Neural progenitor cell (in vitro differentiated cells): Measurements from ENCODE around the gene SLC35E1. TPM values are rescaled to one million over a fixed set of nuclear protein-coding genes. Genes with fewer than 3 reads are reported as not detected.

Source experiments
- DNase-seq: peaks from one replicate; pipeline ENCODE4 v3.0.0-alpha.2; 2016; ENCODE audit warnings: low spot score
- H2AFZ ChIP-seq: fragments of 200-600 bp; sonication (generic); replicated peaks from 2 replicates; pipeline ENCODE4 v1.6.1; 2016; ENCODE audit warnings: antibody characterized with exemption
- H3F3A ChIP-seq: fragments of 200-600 bp; sonication (generic); 2 replicates; pipeline ENCODE4 v1.6.1; 2016; ENCODE audit warnings: antibody characterized with exemption, low read depth
- H3K27ac ChIP-seq: fragments of 200-600 bp; sonication (generic); 2 replicates; pipeline ENCODE4 v1.5.1; 2016; ENCODE audit warnings: mild to moderate bottlenecking
- H3K27me3 ChIP-seq: fragments of 200-600 bp; sonication (generic); 2 replicates; pipeline ENCODE4 v1.6.1; 2016; ENCODE audit warnings: mild to moderate bottlenecking, moderate library complexity
- H3K36me3 ChIP-seq: fragments of 200-600 bp; sonication (generic); 2 replicates; pipeline ENCODE4 v1.5.1; 2016
- H3K4me1 ChIP-seq: fragments of 200-600 bp; sonication (generic); 2 replicates; pipeline ENCODE4 v1.6.1; 2016; ENCODE audit warnings: mixed run types
- H3K4me2 ChIP-seq: fragments of 200-600 bp; sonication (generic); 2 replicates; pipeline ENCODE4 v1.6.1; 2016
- H3K4me3 ChIP-seq: fragments of 200-600 bp; sonication (generic); 2 replicates; pipeline ENCODE4 v1.5.1; 2016
- H3K79me2 ChIP-seq: fragments of 200-600 bp; sonication (generic); 2 replicates; pipeline ENCODE4 v1.6.1; 2016; ENCODE audit warnings: low read depth
- H3K9ac ChIP-seq: fragments of 200-600 bp; sonication (generic); 2 replicates; pipeline ENCODE4 v1.6.1; 2016
- H3K9me3 ChIP-seq: fragments of 200-600 bp; sonication (generic); 2 replicates; pipeline ENCODE4 v1.5.1; 2016; ENCODE audit warnings: low read depth
- H4K20me1 ChIP-seq: fragments of 200-600 bp; sonication (generic); 2 replicates; pipeline ENCODE4 v1.6.1; 2016; ENCODE audit warnings: low read depth
- H3K27ac Mint-ChIP-seq: 3 replicates; pipeline ENCODE4 v1.8.0; 2021; ENCODE audit warnings: mixed read lengths
- H3K27me3 Mint-ChIP-seq: 2 replicates; pipeline ENCODE4 v1.8.0; 2022; ENCODE audit warnings: low read depth, mild to moderate bottlenecking, inconsistent platforms, moderate library complexity, mixed read lengths; ENCODE audit not compliant: insufficient read depth
- H3K36me3 Mint-ChIP-seq: 3 replicates; pipeline ENCODE4 v1.8.0; 2021; ENCODE audit warnings: mixed read lengths
- H3K4me1 Mint-ChIP-seq: 3 replicates; pipeline ENCODE4 v1.8.0; 2021; ENCODE audit warnings: mixed read lengths
- H3K4me3 Mint-ChIP-seq: 3 replicates; pipeline ENCODE4 v1.8.0; 2021; ENCODE audit warnings: mild to moderate bottlenecking, moderate library complexity, mixed read lengths
- H3K9me3 Mint-ChIP-seq: 3 replicates; pipeline ENCODE4 v1.8.0; 2020; ENCODE audit warnings: mixed read lengths
- CTCF ChIP-seq: fragments of 200-600 bp; sonication (generic); IDR thresholded peaks from 2 replicates; pipeline ENCODE4 v1.5.1; 2017; ENCODE audit warnings: antibody characterized with exemption, mild to moderate bottlenecking
- EZH2 ChIP-seq: fragments of 200-600 bp; sonication (generic); IDR thresholded peaks from 2 replicates; pipeline ENCODE4 v1.6.1; 2017; ENCODE audit warnings: antibody characterized with exemption, mild to moderate bottlenecking, moderate library complexity
- EZH2phosphoT487 ChIP-seq: fragments of 200-600 bp; sonication (generic); IDR thresholded peaks from 2 replicates; pipeline ENCODE4 v1.6.1; 2017; ENCODE audit warnings: antibody characterized with exemption
- total RNA-seq: library from RNA; depleted of rRNA; stranded (reverse); fragments of >200 nt; gene quantifications from 2 replicates; pipeline ENCODE4 v1.2.3, GENCODE V29; 2015; ENCODE audit warnings: low replicate concordance

SLC35E1 gene
- total RNA-seq, 1 donor from 2014 or later, result 16.4 TPM

DNA sequence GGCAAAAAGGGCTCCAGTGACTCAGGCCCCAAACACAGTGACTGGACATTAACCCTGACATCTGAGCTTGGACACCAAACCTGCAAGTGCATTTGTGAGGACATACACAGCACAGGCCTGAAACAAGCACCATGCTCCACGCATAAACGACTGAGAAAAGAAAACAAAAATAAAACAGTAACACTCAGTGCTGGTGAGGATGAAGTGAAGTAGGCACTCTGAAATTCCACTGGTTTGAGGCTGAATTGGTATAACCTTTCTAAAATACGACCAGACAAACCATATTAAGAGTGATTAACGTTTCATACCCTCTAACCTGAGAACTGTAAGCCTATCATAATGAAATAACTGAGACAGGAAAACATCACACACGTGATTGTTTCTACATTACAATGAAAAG, 5.5 kb downstream of the SLC35E1 start:
- H3K27me3 Mint-ChIP-seq, result no peaks in the 10 kb centered on the region
- peaks cover 6% of the 10 kb centered on the region for H3K4me1 Mint-ChIP-seq
- H4K20me1 ChIP-seq, result no peaks in the 10 kb centered on the region
- DNase-seq, result no peak
- H3K9ac ChIP-seq, result no peak overlapping the region
- no peak overlapping the region for H3K27ac ChIP-seq
- H3K4me2 ChIP-seq, result no peak overlapping the region
- no peaks in the 10 kb centered on the region for H3K4me1 ChIP-seq
- no peak overlapping the region for H3K4me3 ChIP-seq
- H3K36me3 Mint-ChIP-seq, result peaks cover 16% of the 10 kb centered on the region
- no peak overlapping the region for H2AFZ ChIP-seq
- no peaks in the 10 kb centered on the region for H3K9me3 Mint-ChIP-seq
- H3F3A ChIP-seq, result no peaks in the 10 kb centered on the region
- H3K9me3 ChIP-seq, result no peaks in the 10 kb centered on the region
- H3K36me3 ChIP-seq, result no peaks in the 10 kb centered on the region
- no peak overlapping the region for H3K27ac Mint-ChIP-seq
- no peak overlapping the region for H3K4me3 Mint-ChIP-seq
- no peaks in the 10 kb centered on the region for H3K27me3 ChIP-seq
- H3K79me2 ChIP-seq, result peaks cover 23% of the 10 kb centered on the region
- no peak for TF ChIP-seq EZH2
- no peak for TF ChIP-seq CTCF
- TF ChIP-seq EZH2phosphoT487, result no peak

DNA sequence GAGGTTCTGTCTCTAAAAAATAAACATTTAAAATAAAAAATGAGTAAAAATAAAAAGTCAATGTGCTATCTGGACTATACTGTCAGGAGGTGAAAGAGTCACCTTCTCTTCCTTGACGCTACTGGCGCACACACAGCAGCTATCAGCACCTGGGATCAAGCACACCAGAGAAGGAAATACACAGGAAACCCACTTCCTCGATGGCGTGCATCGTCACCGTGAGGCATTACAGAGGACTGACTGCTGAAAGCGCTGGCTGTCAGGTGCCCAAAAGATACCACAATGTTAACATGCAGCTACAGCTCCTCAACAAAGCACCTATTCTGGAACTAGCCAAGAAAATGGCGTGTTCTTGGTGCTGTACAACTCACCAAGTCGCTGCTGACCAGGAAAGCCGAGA, 6.1 kb downstream of the SLC35E1 start:
- no peak overlapping the region for H3K9ac ChIP-seq
- Mint-ChIP-seq H3K27ac (no peak overlapping the region), H3K4me3 (no peak overlapping the region), H3K9me3 (no peaks in the 10 kb centered on the region), H3K4me1 (peaks cover 2% of the 10 kb centered on the region), H3K36me3 (peaks cover 16% of the 10 kb centered on the region), H3K27me3 (no peaks in the 10 kb centered on the region)
- no peaks in the 10 kb centered on the region for H3K4me1 ChIP-seq
- no peaks in the 10 kb centered on the region for H3K36me3 ChIP-seq
- H2AFZ ChIP-seq, result no peak overlapping the region
- no peaks in the 10 kb centered on the region for H3K27me3 ChIP-seq
- TF ChIP-seq CTCF (no peak), EZH2phosphoT487 (no peak), EZH2 (no peak)
- no peak overlapping the region for H3K4me2 ChIP-seq
- no peaks in the 10 kb centered on the region for H3F3A ChIP-seq
- H4K20me1 ChIP-seq, result no peaks in the 10 kb centered on the region
- H3K27ac ChIP-seq, result no peak overlapping the region
- no peak for DNase-seq
- H3K4me3 ChIP-seq, result no peak overlapping the region
- H3K9me3 ChIP-seq, result no peaks in the 10 kb centered on the region
- H3K79me2 ChIP-seq, result peaks cover 18% of the 10 kb centered on the region

- Histone ChIP-seq H3F3A (no peaks in the 10 kb centered on the region), H3K36me3 (no peaks in the 10 kb centered on the region), H3K4me2 (no peak overlapping the region), H3K9me3 (no peaks in the 10 kb centered on the region), H3K4me1 (no peaks in the 10 kb centered on the region), H3K9ac (no peak overlapping the region), H3K27ac (no peak overlapping the region), H3K27me3 (no peaks in the 10 kb centered on the region), H3K4me3 (no peak overlapping the region), H2AFZ (no peak overlapping the region), H3K79me2 (peaks cover 5% of the 10 kb centered on the region), H4K20me1 (no peaks in the 10 kb centered on the region)
- H3K4me3 Mint-ChIP-seq, result no peak overlapping the region
- H3K4me1 Mint-ChIP-seq, result no peaks in the 10 kb centered on the region
- no peak overlapping the region for H3K27ac Mint-ChIP-seq
- no peak for TF ChIP-seq CTCF
- no peak for TF ChIP-seq EZH2phosphoT487
- no peak for TF ChIP-seq EZH2
- DNase-seq, result no peak
- H3K9me3 Mint-ChIP-seq, result no peaks in the 10 kb centered on the region
- H3K36me3 Mint-ChIP-seq, result peaks cover 20% of the 10 kb centered on the region
- H3K27me3 Mint-ChIP-seq, result no peaks in the 10 kb centered on the region
Measured at GRCh38 chr19:16564842-16565241, 7.4 kb downstream of the SLC35E1 start.
